ENCODE measurements around the gene RASD1.

DNA sequence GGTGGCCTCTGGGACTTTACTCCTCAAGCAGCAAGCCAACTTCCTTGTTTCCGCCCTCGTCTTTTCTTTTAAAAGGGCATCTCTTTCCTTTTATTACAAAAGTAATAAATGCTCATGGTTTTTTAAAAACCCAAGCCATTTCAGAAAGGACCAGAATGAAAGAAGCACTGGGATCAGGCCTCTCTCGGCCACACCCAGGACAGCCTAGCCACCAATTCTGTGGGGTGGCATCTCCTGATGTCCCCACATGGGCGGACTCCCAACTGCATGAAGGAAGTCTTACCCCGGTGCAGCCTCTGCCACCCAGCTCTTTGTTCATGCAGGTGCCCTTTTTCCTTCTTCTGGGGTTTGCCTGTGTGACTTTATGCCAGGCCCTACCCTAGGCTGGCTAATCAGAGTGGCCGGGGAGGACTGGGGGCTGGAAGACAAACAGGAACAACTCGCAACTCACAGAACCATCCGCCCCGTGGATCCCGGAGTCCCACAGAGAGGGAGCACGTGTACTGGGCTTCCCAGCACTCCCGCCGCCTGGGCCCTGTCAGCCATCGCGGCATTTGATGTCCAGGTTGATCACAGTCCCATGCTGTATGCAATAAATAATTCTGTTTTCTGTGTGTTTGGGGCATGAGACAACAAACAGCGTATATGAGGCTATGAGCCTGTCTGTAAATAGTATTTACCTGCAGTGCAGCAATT lies 2.6 kb upstream of the RASD1 start:
- no peak for TF ChIP-seq POLR2A (IDR thresholded peaks at IDR 0.05)
- TF ChIP-seq, protein P1, sequence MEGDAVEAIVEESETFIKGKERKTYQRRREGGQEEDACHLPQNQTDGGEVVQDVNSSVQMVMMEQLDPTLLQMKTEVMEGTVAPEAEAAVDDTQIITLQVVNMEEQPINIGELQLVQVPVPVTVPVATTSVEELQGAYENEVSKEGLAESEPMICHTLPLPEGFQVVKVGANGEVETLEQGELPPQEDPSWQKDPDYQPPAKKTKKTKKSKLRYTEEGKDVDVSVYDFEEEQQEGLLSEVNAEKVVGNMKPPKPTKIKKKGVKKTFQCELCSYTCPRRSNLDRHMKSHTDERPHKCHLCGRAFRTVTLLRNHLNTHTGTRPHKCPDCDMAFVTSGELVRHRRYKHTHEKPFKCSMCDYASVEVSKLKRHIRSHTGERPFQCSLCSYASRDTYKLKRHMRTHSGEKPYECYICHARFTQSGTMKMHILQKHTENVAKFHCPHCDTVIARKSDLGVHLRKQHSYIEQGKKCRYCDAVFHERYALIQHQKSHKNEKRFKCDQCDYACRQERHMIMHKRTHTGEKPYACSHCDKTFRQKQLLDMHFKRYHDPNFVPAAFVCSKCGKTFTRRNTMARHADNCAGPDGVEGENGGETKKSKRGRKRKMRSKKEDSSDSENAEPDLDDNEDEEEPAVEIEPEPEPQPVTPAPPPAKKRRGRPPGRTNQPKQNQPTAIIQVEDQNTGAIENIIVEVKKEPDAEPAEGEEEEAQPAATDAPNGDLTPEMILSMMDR (IDR thresholded peaks at IDR 0.05), result no peak
- TF ChIP-seq POLR2AphosphoS5 (IDR thresholded peaks at IDR 0.05), result no peak
